ENCODE results near the gene TM9SF2.

The TM9SF2 gene

GRCh38 chr13:99473515-99473914 lies 27.8 kb upstream of the TM9SF2 start:
- H3K4me3 ChIP-seq (ENCODE audit: control insufficient read depth, low read depth, low read length): no peak overlapping the region
- no peak for TF ChIP-seq CTCF (conservative IDR thresholded peaks at IDR 0.05; ENCODE audit: control insufficient read depth, insufficient read depth, low read depth, low read length)
- DNase-seq (ENCODE audit: low read depth): no peak

GRCh38 chr13:99476648-99477047 lies 24.6 kb upstream of the TM9SF2 start:
- DNase-seq (ENCODE audit: low read depth): no peak
- TF ChIP-seq CTCF (conservative IDR thresholded peaks at IDR 0.05; ENCODE audit: control insufficient read depth, insufficient read depth, low read depth, low read length): no peak
- H3K4me3 ChIP-seq (ENCODE audit: control insufficient read depth, low read depth, low read length): no peak overlapping the region

- TF ChIP-seq CTCF (conservative IDR thresholded peaks at IDR 0.05; ENCODE audit: control insufficient read depth, insufficient read depth, low read depth, low read length): no peak
- no peak for DNase-seq (ENCODE audit: low read depth)
- H3K4me3 ChIP-seq (ENCODE audit: control insufficient read depth, low read depth, low read length): no peak overlapping the region
Observed at GRCh38 chr13:99477493-99477892, 23.8 kb upstream of the TM9SF2 start.

GRCh38 chr13:99481366-99481765 lies 19.9 kb upstream of the TM9SF2 start:
- DNase-seq (ENCODE audit: low read depth): no peak
- no peak for TF ChIP-seq CTCF (conservative IDR thresholded peaks at IDR 0.05; ENCODE audit: control insufficient read depth, insufficient read depth, low read depth, low read length)
- no peak overlapping the region for H3K4me3 ChIP-seq (ENCODE audit: control insufficient read depth, low read depth, low read length)

GRCh38 chr13:99484473-99484872 lies 16.8 kb upstream of the TM9SF2 start:
- DNase-seq (ENCODE audit: low read depth): peak; percentile 82
- H3K4me3 ChIP-seq (ENCODE audit: control insufficient read depth, low read depth, low read length): no peak overlapping the region
- TF ChIP-seq CTCF (conservative IDR thresholded peaks at IDR 0.05; ENCODE audit: control insufficient read depth, insufficient read depth, low read depth, low read length): no peak

GRCh38 chr13:99486996-99487395 lies 14.3 kb upstream of the TM9SF2 start:
- DNase-seq (ENCODE audit: low read depth): no peak

More at GRCh38 chr13:99486996-99487395, 14.3 kb upstream of the TM9SF2 start:
- no peak for TF ChIP-seq CTCF (conservative IDR thresholded peaks at IDR 0.05; ENCODE audit: control insufficient read depth, insufficient read depth, low read depth, low read length)
- no peak overlapping the region for H3K4me3 ChIP-seq (ENCODE audit: control insufficient read depth, low read depth, low read length)

All from fibroblast of mammary gland (primary cell).